CD4-positive, CD25-positive, alpha-beta regulatory T cell (primary cell): Measurements from ENCODE around the gene MS4A7. TPM values are rescaled to one million over a fixed set of nuclear protein-coding genes. Genes with fewer than 3 reads are reported as not detected.

Source experiments
- ATAC-seq, 2 donors: fragments of 150-1000 bp; cut with Tn5 transposase; one replicate each; pipeline ENCODE4 v1.10.0; 2021; ENCODE audit warnings: low read depth in 2 of 2, moderate number of reproducible peaks in 2 of 2, moderate library complexity in 1 of 2
- DNase-seq, 3 donors: peaks; one replicate each; pipeline versions ENCODE4 v3.0.0 to v3.0.0-alpha.2; 2012 to 2022; ENCODE audit warnings: mixed read lengths in 1 of 3
- H3K27ac ChIP-seq: one replicate; pipeline ENCODE4 v1.7.0; 2013; ENCODE audit warnings: mild to moderate bottlenecking, low read length; ENCODE audit not compliant: insufficient read depth, poor library complexity, severe bottlenecking
- H3K27me3 ChIP-seq: one replicate; pipeline ENCODE4 v1.7.0; 2013; ENCODE audit warnings: low read length; ENCODE audit not compliant: control insufficient read depth, insufficient read depth
- H3K36me3 ChIP-seq: one replicate; pipeline ENCODE4 v1.7.0; 2013; ENCODE audit warnings: mild to moderate bottlenecking, low read length, moderate library complexity; ENCODE audit not compliant: control insufficient read depth, insufficient read depth
- H3K4me1 ChIP-seq: 2 replicates; pipeline ENCODE4 v1.7.0; 2013; ENCODE audit warnings: mild to moderate bottlenecking, low read length; ENCODE audit not compliant: insufficient read depth, control insufficient read depth, poor library complexity, severe bottlenecking
- H3K4me3 ChIP-seq: one replicate; pipeline ENCODE4 v1.7.0; 2013; ENCODE audit warnings: low read depth, mild to moderate bottlenecking, low read length, moderate library complexity
- H3K9me3 ChIP-seq, 2 experiments: 1 replicate in 1 of 2; 2 replicates in 1 of 2; pipeline ENCODE4 v1.7.0; 2013; ENCODE audit warnings: low read length in 2 of 2, mild to moderate bottlenecking in 1 of 2, moderate library complexity in 1 of 2; ENCODE audit not compliant: control insufficient read depth in 2 of 2
- H3K27ac Mint-ChIP-seq, 3 donors: one replicate each; pipeline ENCODE4 v1.8.0; 2020 to 2022; ENCODE audit warnings: mild to moderate bottlenecking in 3 of 3, mixed read lengths in 3 of 3, moderate library complexity in 2 of 3
- H3K27me3 Mint-ChIP-seq: one replicate; pipeline ENCODE4 v1.8.0; 2022; ENCODE audit warnings: mild to moderate bottlenecking, mixed read lengths
- H3K36me3 Mint-ChIP-seq: one replicate; pipeline ENCODE4 v1.8.0; 2020; ENCODE audit warnings: mixed read lengths
- H3K4me1 Mint-ChIP-seq, 4 donors: one replicate each; pipeline ENCODE4 v1.8.0; 2020 to 2022; ENCODE audit warnings: mixed read lengths in 4 of 4, mild to moderate bottlenecking in 1 of 4
- H3K4me3 Mint-ChIP-seq, 4 donors: one replicate each; pipeline ENCODE4 v1.8.0; 2020 to 2022; ENCODE audit warnings: mild to moderate bottlenecking in 4 of 4, mixed read lengths in 4 of 4, moderate library complexity in 3 of 4
- H3K9me3 Mint-ChIP-seq, 7 donors: one replicate each; pipeline ENCODE4 v1.8.0; 2020 to 2022; ENCODE audit warnings: mixed read lengths in 7 of 7, mild to moderate bottlenecking in 3 of 7, moderate library complexity in 2 of 7
- polyA plus RNA-seq, 4 donors: library from polyadenylated mRNA; unstranded; fragments of 300-500 nt; fragmentation: Illumina TruSeq; gene quantifications; one replicate each; pipeline ENCODE4 v1.2.3, GENCODE V29; 2021
- total RNA-seq: library from RNA; stranded (reverse); gene quantifications from one replicate; pipeline ENCODE4 v1.2.3, GENCODE V29; 2022

The MS4A7 gene
- total and polyA plus RNA-seq, 5 donors from 2014 or later: 0.40 to 0.86 (median 0.83) TPM; not detected in 2

DNA sequence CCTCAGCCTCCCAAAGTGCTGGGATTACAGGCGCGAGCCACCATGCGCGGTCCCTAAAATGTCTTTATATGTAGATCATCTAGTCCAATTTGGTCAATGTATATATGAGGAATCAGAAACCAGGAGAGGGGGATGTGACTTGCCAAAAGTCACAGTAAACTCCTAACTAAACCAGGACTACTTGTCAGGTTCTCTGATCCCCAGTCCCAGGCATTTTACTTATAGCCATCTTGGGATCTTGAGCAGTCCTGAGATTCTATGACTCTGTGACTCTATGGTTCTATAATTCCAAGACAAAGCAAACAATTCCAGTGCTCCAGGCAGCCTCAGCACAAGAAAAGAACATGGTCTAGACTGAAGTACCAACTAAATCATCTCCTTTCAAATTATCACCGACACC lies 50.9 kb downstream of the MS4A7 start, which contains the start of gene MS4A5:
Gene MS4A5, plus strand, starts transcription at position 301 of the 400 bp plus-strand sequence. CDS start 103 bp downstream, outside the sequence.
- Mint-ChIP-seq H3K27me3 (peaks cover 27% of the 10 kb centered on the region), H3K27ac (no peak within 1 kb of the TSS), H3K9me3 (no peaks in the 10 kb centered on the region), H3K4me3 (no peak within 1 kb of the TSS), H3K4me1 (peaks cover 0 to 4% (median 0%) of the 10 kb centered on the region in 4 donors), H3K36me3 (no peaks in the 10 kb centered on the region)
- Histone ChIP-seq H3K9me3 (no peaks in the 10 kb centered on the region), H3K27ac (no peak within 1 kb of the TSS), H3K36me3 (no peaks in the 10 kb centered on the region), H3K27me3 (peaks cover 14% of the 10 kb centered on the region), H3K4me1 (no peaks in the 10 kb centered on the region), H3K4me3 (no peak within 1 kb of the TSS)
- ATAC-seq (no peak), DNase-seq (no peak)

DNA sequence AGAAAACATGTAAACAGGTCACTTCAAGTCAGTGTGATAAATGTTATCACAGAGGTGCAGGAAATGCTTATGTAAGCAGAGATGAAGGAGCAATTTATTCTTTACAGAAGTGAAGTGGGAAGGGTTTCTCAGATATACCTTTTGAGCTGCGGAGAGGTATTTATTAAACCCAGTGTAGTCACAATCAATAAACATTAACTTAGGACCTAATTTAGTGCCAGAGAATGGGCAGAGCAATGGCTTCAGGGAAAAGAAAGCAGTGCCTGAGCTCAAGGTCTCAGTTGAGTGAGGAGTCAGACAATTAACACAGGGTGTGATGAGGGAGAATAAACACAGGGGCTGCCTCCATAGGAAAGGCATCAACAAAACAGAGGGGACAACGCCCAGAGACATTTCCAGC lies 52.9 kb downstream of the MS4A7 start:
- Mint-ChIP-seq H3K4me3 (no peak overlapping the region), H3K27me3 (peaks cover 12% of the 10 kb centered on the region), H3K27ac (no peak overlapping the region), H3K4me1 (peaks cover 0 to 4% (median 0%) of the 10 kb centered on the region in 4 donors), H3K9me3 (no peaks in the 10 kb centered on the region), H3K36me3 (no peaks in the 10 kb centered on the region)
- ATAC-seq (no peak), DNase-seq (no peak)
- H3K4me3 ChIP-seq: no peak overlapping the region
- no peaks in the 10 kb centered on the region for H3K36me3 ChIP-seq
- H3K27me3 ChIP-seq: peaks cover 13% of the 10 kb centered on the region
- no peaks in the 10 kb centered on the region for H3K9me3 ChIP-seq
- no peaks in the 10 kb centered on the region for H3K4me1 ChIP-seq
- no peak overlapping the region for H3K27ac ChIP-seq

GRCh38 chr11:60433401-60433800 lies 55.1 kb downstream of the MS4A7 start:
- H3K9me3 Mint-ChIP-seq: no peaks in the 10 kb centered on the region
- no peak for ATAC-seq
- no peaks in the 10 kb centered on the region for H3K4me1 ChIP-seq
- H3K36me3 Mint-ChIP-seq: no peaks in the 10 kb centered on the region
- H3K27me3 Mint-ChIP-seq: peaks cover 12% of the 10 kb centered on the region
- H3K27ac Mint-ChIP-seq: no peak overlapping the region
- peaks cover 9% of the 10 kb centered on the region for H3K27me3 ChIP-seq
- peaks cover 0 to 4% (median 0%) of the 10 kb centered on the region in 4 donors for H3K4me1 Mint-ChIP-seq
- H3K9me3 ChIP-seq: no peaks in the 10 kb centered on the region
- no peak overlapping the region for H3K4me3 Mint-ChIP-seq
- H3K4me3 ChIP-seq: no peak overlapping the region
- no peaks in the 10 kb centered on the region for H3K36me3 ChIP-seq
- no peak for DNase-seq
- no peak overlapping the region for H3K27ac ChIP-seq

Other genes with a start within 250 kb of the MS4A7 start
- gene MS4A6A, start 195.4 kb upstream of the MS4A7 start, total RNA-seq: 1.3 TPM
- gene MS4A6A, start 195.4 kb upstream of the MS4A7 start, polyA plus RNA-seq: under 1 TPM in 3 of 4 donors, not detected in 1; 0.29 to 0.99 (median 0.47) TPM
- 1.0 TPM for gene MS4A4E, start 135.4 kb upstream of the MS4A7 start, total RNA-seq
- gene MS4A4E, start 135.4 kb upstream of the MS4A7 start, polyA plus RNA-seq: not detected
- gene MS4A4A, start 97.9 kb upstream of the MS4A7 start, total RNA-seq: not detected
- not detected for gene MS4A4A, start 97.9 kb upstream of the MS4A7 start, polyA plus RNA-seq
- not detected for gene MS4A6E, start 51.3 kb upstream of the MS4A7 start, total RNA-seq
- gene MS4A6E, start 51.3 kb upstream of the MS4A7 start, polyA plus RNA-seq: not detected
- not detected for gene MS4A14, start 17.9 kb downstream of the MS4A7 start, total RNA-seq
- not detected for gene MS4A14, start 17.9 kb downstream of the MS4A7 start, polyA plus RNA-seq
- not detected for gene MS4A5, start 51.0 kb downstream of the MS4A7 start, total RNA-seq
- not detected for gene MS4A5, start 51.0 kb downstream of the MS4A7 start, polyA plus RNA-seq
- gene MS4A1, start 77.3 kb downstream of the MS4A7 start, total RNA-seq: 0.79 TPM
- 1 to 10 TPM in 3 of 4 donors, under 1 TPM in 1; 0.52 to 3.6 (median 1.3) TPM for gene MS4A1, start 77.3 kb downstream of the MS4A7 start, polyA plus RNA-seq
- not detected for gene MS4A12, start 114.2 kb downstream of the MS4A7 start, total RNA-seq
- gene MS4A12, start 114.2 kb downstream of the MS4A7 start, polyA plus RNA-seq: not detected
- gene MS4A13, start 136.9 kb downstream of the MS4A7 start, total RNA-seq: not detected
- gene MS4A13, start 136.9 kb downstream of the MS4A7 start, polyA plus RNA-seq: not detected